ENCODE results near the gene CD274. TPM values are rescaled to one million over a fixed set of nuclear protein-coding genes. Genes with fewer than 3 reads are reported as not detected.

The CD274 gene
- total RNA-seq, 1 experiment from 2014 or later: not detected

DNA sequence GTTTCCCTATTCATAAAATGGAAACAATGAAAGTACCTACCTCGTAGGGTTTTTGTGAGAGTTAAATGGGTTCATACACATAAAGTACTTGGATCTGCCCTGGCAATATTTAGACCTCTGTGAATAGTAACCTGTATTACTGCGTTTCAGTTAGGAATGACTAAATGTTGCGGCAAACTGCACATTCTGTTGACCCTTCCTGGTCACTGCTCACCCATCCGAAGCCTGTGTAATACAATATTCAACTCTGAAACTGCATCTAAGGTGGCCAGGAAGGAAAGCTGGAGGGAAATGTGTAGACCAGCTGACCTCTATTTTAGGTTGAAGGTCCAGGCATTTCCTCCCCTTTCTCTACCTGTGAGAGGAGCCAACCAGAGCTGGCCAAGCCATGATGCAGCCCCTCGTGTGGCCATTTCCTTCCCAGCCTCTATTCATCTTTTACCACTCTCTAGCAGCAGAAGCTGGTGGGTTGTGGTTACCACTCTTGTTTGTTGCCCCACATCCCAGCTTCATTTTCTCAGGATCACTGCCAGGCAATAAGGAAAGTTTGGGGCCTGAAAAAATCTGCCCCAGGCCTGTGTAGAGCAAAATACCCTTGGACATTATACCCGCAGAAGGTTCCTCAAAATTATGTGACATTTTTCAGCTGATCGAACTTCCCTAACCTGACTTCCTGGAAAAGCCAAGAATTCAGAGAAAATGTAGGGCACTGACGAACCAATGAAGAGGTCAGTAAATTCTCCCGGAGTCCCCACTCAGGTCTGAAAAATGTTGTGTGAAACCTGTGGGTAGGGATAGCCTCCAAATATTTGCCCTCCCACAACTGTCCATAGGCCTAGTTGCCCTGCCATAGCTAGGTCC is 39.5 kb downstream of the CD274 start:
- Histone ChIP-seq H4K91ac (ENCODE audit: insufficient read length, low read depth, low read length) (no peak overlapping the region), H2AFZ (ENCODE audit: low read length) (no peak overlapping the region), H3K9ac (ENCODE audit: extremely low read depth, insufficient read length, low read length) (no peak overlapping the region), H3K4me2 (ENCODE audit: insufficient read depth, insufficient read length, low read length) (no peak overlapping the region), H3K79me1 (ENCODE audit: insufficient read depth, low read depth, low read length, poor library complexity, severe bottlenecking) (no peaks in the 10 kb centered on the region), H3K4ac (ENCODE audit: low read depth, low read length) (no peak overlapping the region), H4K20me1 (ENCODE audit: control insufficient read depth, insufficient read depth, insufficient read length) (no peaks in the 10 kb centered on the region), H2BK5ac (ENCODE audit: insufficient read length, low read length) (no peak overlapping the region), H3K18ac (ENCODE audit: insufficient read length, low read depth, low read length) (no peak overlapping the region), H2BK15ac (ENCODE audit: low read depth, low read length) (no peak overlapping the region), H2BK120ac (ENCODE audit: low read depth, low read length, poor library complexity, severe bottlenecking) (no peak overlapping the region), H3K27me3 (ENCODE audit: insufficient read depth, low read length) (no peaks in the 10 kb centered on the region), H3T11ph (ENCODE audit: low read length) (no peak overlapping the region), H3K4me1 (ENCODE audit: insufficient read depth, low read length) (no peaks in the 10 kb centered on the region), H3K79me2 (ENCODE audit: insufficient read depth, low read length) (no peaks in the 10 kb centered on the region), H3K27ac (ENCODE audit: insufficient read length, low read depth, low read length) (no peak overlapping the region), H3K23me2 (ENCODE audit: insufficient read length, low read depth, low read length, poor library complexity, severe bottlenecking) (no peaks in the 10 kb centered on the region), H3K14ac (ENCODE audit: insufficient read depth, low read length) (no peak overlapping the region), H2AK5ac (ENCODE audit: insufficient read length, low read length) (no peak overlapping the region), H2BK12ac (ENCODE audit: insufficient read length, low read depth, low read length) (no peak overlapping the region), H2BK20ac (ENCODE audit: low read depth, low read length, poor library complexity, severe bottlenecking) (no peak overlapping the region), H3K23ac (ENCODE audit: insufficient read length, low read depth, low read length) (no peak overlapping the region), H3K9me3 (ENCODE audit: control insufficient read depth, low read depth, low read length) (no peaks in the 10 kb centered on the region), H4K5ac (ENCODE audit: insufficient read length, low read depth, low read length) (no peak overlapping the region), H3K56ac (ENCODE audit: insufficient read length, low read depth, low read length) (no peak overlapping the region), H4K8ac (replicated peaks; ENCODE audit: insufficient read length, low read depth, low read length) (no peak overlapping the region)
- TF ChIP-seq, protein P1, sequence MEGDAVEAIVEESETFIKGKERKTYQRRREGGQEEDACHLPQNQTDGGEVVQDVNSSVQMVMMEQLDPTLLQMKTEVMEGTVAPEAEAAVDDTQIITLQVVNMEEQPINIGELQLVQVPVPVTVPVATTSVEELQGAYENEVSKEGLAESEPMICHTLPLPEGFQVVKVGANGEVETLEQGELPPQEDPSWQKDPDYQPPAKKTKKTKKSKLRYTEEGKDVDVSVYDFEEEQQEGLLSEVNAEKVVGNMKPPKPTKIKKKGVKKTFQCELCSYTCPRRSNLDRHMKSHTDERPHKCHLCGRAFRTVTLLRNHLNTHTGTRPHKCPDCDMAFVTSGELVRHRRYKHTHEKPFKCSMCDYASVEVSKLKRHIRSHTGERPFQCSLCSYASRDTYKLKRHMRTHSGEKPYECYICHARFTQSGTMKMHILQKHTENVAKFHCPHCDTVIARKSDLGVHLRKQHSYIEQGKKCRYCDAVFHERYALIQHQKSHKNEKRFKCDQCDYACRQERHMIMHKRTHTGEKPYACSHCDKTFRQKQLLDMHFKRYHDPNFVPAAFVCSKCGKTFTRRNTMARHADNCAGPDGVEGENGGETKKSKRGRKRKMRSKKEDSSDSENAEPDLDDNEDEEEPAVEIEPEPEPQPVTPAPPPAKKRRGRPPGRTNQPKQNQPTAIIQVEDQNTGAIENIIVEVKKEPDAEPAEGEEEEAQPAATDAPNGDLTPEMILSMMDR (conservative IDR thresholded peaks at IDR 0.05): no peak
- Mint-ChIP-seq H3K27ac (peak overlapping the region in 1 of 3 experiments; percentile 34; a peak in 1 of 7 replicates), H3K4me1 (peaks cover 15 to 17% of the 10 kb centered on the region in 2 experiments), H3K9me3 (peaks cover 0 to 3% of the 10 kb centered on the region in 2 experiments; a peak in 2 of 5 replicates), H3K27me3 (ENCODE audit: low read depth) (no peaks in the 10 kb centered on the region), H3K36me3 (ENCODE audit: insufficient read depth in 1 of 3, low read depth in 3 of 3) (no peaks in the 10 kb centered on the region), H3K4me3 (no peak overlapping the region)
- no CpG with 5 or more reads among the region's 9 CpGs for WGBS (ENCODE audit: extremely low coverage, insufficient read length, low lambda C conversion rate)
- no peak for DNase-seq

All from H9 (cell line).